Cardiac fibroblast (primary cell): ENCODE data around the gene DGKB.

Source experiments
- DNase-seq, 2 donors: peaks; one replicate each; pipeline versions ENCODE4 v3.0.0 to v3.0.0-alpha.2; 2010; ENCODE audit warnings: low read depth in 2 of 2
- H3K4me3 ChIP-seq, 2 donors: replicated peaks in 1 of 2; 1 replicate in 1 of 2; 2 replicates in 1 of 2; pipeline ENCODE4 v1.5.1; 2011; ENCODE audit warnings: low read depth in 2 of 2, low read length in 2 of 2, mild to moderate bottlenecking in 2 of 2, moderate library complexity in 1 of 2
- CTCF ChIP-seq: IDR thresholded peaks from one replicate; pipeline ENCODE4 v1.5.1; 2011; ENCODE audit warnings: low read depth, mild to moderate bottlenecking, low read length, inconsistent platforms

The DGKB gene

GRCh38 chr7:14385074-14385473 is 517.5 kb downstream of the DGKB start:
- peak in 1 of 2 donors; percentile 63 for DNase-seq
- H3K4me3 ChIP-seq, result no peak overlapping the region
- no peak for TF ChIP-seq CTCF

- no peak overlapping the region for H3K4me3 ChIP-seq
- no peak for DNase-seq
- no peak for TF ChIP-seq CTCF
Measured at GRCh38 chr7:14381936-14382335, 520.6 kb downstream of the DGKB start.

- no peak overlapping the region for H3K4me3 ChIP-seq
- peak; percentile 5 to 60 for DNase-seq
- no peak for TF ChIP-seq CTCF
Measured at GRCh38 chr7:14381306-14381705, 521.2 kb downstream of the DGKB start.

GRCh38 chr7:14380881-14381280 is 521.7 kb downstream of the DGKB start:
- no peak for TF ChIP-seq CTCF
- no peak overlapping the region for H3K4me3 ChIP-seq
- DNase-seq, result no peak

- no peak for TF ChIP-seq CTCF
- H3K4me3 ChIP-seq, result no peak overlapping the region
- peak; percentile 80 to 87 for DNase-seq
Measured at GRCh38 chr7:14377646-14378266, 524.8 kb downstream of the DGKB start.

- TF ChIP-seq CTCF, result no peak
- H3K4me3 ChIP-seq, result no peak overlapping the region
- DNase-seq, result no peak
Measured at GRCh38 chr7:14376711-14377110, 525.8 kb downstream of the DGKB start.

- no peak for TF ChIP-seq CTCF
- DNase-seq, result no peak
Measured at GRCh38 chr7:14375998-14376397, 526.6 kb downstream of the DGKB start.

More at GRCh38 chr7:14375998-14376397, 526.6 kb downstream of the DGKB start:
- H3K4me3 ChIP-seq, result no peak overlapping the region
